H1 (cell line): ENCODE results near the gene SMNDC1. TPM values are rescaled to one million over a fixed set of nuclear protein-coding genes. Genes with fewer than 3 reads are reported as not detected.

ENCODE experiments used
- ATF2 ChIP-seq: IDR thresholded peaks from 2 replicates; pipeline ENCODE4 v1.6.1; 2012; ENCODE audit warnings: low read length, inconsistent platforms
- BRCA1 ChIP-seq: IDR thresholded peaks from 2 replicates; pipeline ENCODE4 v1.6.1; 2012; ENCODE audit warnings: low read depth, low read length, improper control_type of control experiment
- CBX5 ChIP-seq: fragments of 300-800, 300-1000 bp; sonication (generic); IDR thresholded peaks from 2 replicates; pipeline ENCODE4 v1.7.1; 2016; ENCODE audit warnings: antibody characterized with exemption, low read length, low read depth
- CTCF ChIP-seq, 3 experiments: IDR thresholded peaks; 1 replicate in 2 of 3; 2 replicates in 1 of 3; pipeline versions ENCODE4 v1.5.1 to v1.6.1; 2011; ENCODE audit warnings: low read length in 3 of 3, mild to moderate bottlenecking in 3 of 3, inconsistent platforms in 2 of 3, low read depth in 1 of 3, moderate library complexity in 1 of 3; ENCODE audit not compliant: insufficient read depth in 1 of 3; ENCODE audit errors: control extremely low read depth in 1 of 3
- SRF ChIP-seq: IDR thresholded peaks from 2 replicates; pipeline ENCODE4 v1.6.1; 2011; ENCODE audit warnings: mild to moderate bottlenecking, low read depth, low read length, moderate library complexity
- TBP ChIP-seq: IDR thresholded peaks from 2 replicates; pipeline ENCODE4 v1.6.1; 2011; ENCODE audit warnings: low read depth, low read length, improper control_type of control experiment
- USF2 ChIP-seq: IDR thresholded peaks from 2 replicates; pipeline ENCODE4 v1.6.1; 2011; ENCODE audit warnings: low read length, improper control_type of control experiment
- polyA plus RNA-seq, 7 experiments: library from polyadenylated mRNA; depleted of rRNA in 3 of 7; stranded (reverse) in 5 of 7; unstranded in 2 of 7; fragments of >200 nt in 5 of 7; fragments of 200-250 nt in 2 of 7; gene quantifications; 1 replicate in 5 of 7; 2 replicates in 1 of 7; 4 replicates in 1 of 7; pipeline versions ENCODE4 v1.2.1 to v1.2.3, GENCODE V29; 2011 to 2013; ENCODE audit warnings: missing spikeins in 2 of 7, mixed read lengths in 2 of 7
- total RNA-seq: library from RNA; stranded (reverse); fragmentation: NEBNext Ultra II Directional; extraction: Animal tissue kit (Norgen Biotek cat#: 25700); gene quantifications from 2 replicates; pipeline ENCODE4 v1.2.1, GENCODE V29; 2021

The SMNDC1 gene
- total and polyA plus RNA-seq, 2 of the 8 experiments (the other 6 are each of a cell fraction or from before 2014, with no cell fraction given), result 8.1 to 48.6 TPM

GRCh38 chr10:110335314-110336064, 30.8 kb upstream of the SMNDC1 start (continued):
- no peak for TF ChIP-seq USF2
- no peak for TF ChIP-seq SRF
- TF ChIP-seq CTCF (IDR thresholded peaks at IDR 0.05; ENCODE audit: control extremely low read depth in 1 of 3, insufficient read depth in 1 of 3, low read depth in 1 of 3, low read length in 3 of 3), result no peak
- no peak for TF ChIP-seq BRCA1
- no peak for TF ChIP-seq ATF2
- no peak for TF ChIP-seq TBP
- no peak for TF ChIP-seq CBX5
